Cerebellar cortex (tissue), 1 donor: Measurements from ENCODE around the gene EMID1.
"Not testable (repeated sequence)": the region's sequence is repeated elsewhere in the genome, so short reads cannot be mapped to it uniquely, and the experiment has no call there.

ENCODE experiments used
- DNase-seq: peaks from one replicate; pipeline ENCODE4 v3.0.0-alpha.2; 2015; ENCODE audit warnings: low spot score

The EMID1 gene

GRCh38 chr22:29231971-29232959 is 26.6 kb downstream of the EMID1 start:
- no peak for DNase-seq

GRCh38 chr22:29233277-29233877 is 27.7 kb downstream of the EMID1 start:
- no peak for DNase-seq

GRCh38 chr22:29240481-29240880 is 34.8 kb downstream of the EMID1 start:
- not testable (repeated sequence) for DNase-seq

GRCh38 chr22:29243874-29244446 is 38.3 kb downstream of the EMID1 start:
- no peak for DNase-seq

GRCh38 chr22:29244785-29245625 is 39.3 kb downstream of the EMID1 start:
- DNase-seq, result no peak

- DNase-seq, result peak; percentile 75
Measured at GRCh38 chr22:29245626-29246385, 40.1 kb downstream of the EMID1 start.

GRCh38 chr22:29247891-29248290 is 42.2 kb downstream of the EMID1 start:
- not testable (repeated sequence) for DNase-seq

- DNase-seq, result no peak
Measured at GRCh38 chr22:29251265-29251664, 45.6 kb downstream of the EMID1 start.

GRCh38 chr22:29251981-29252911 is 46.5 kb downstream of the EMID1 start:
- DNase-seq, result peak; percentile 80

GRCh38 chr22:29253561-29254285 is 48.0 kb downstream of the EMID1 start:
- DNase-seq, result no peak

- no peak for DNase-seq
Measured at GRCh38 chr22:29254286-29254660, 48.6 kb downstream of the EMID1 start.

GRCh38 chr22:29255064-29255621 is 49.4 kb downstream of the EMID1 start:
- DNase-seq, result no peak

GRCh38 chr22:29256606-29257325 is 51.1 kb downstream of the EMID1 start:
- DNase-seq, result no peak

- DNase-seq, result no peak
Measured at GRCh38 chr22:29257751-29258181, 52.1 kb downstream of the EMID1 start.

GRCh38 chr22:29258407-29259252 is 52.9 kb downstream of the EMID1 start:
- DNase-seq, result no peak

- DNase-seq, result peak; percentile 49
Measured at GRCh38 chr22:29259253-29259899, 53.7 kb downstream of the EMID1 start.

GRCh38 chr22:29260031-29260560 is 54.4 kb downstream of the EMID1 start:
- no peak for DNase-seq
